Left renal pelvis (tissue), 4 donors: ENCODE measurements around the gene MXD4. TPM values are rescaled to one million over a fixed set of nuclear protein-coding genes. Genes with fewer than 3 reads are reported as not detected.
"Not testable (repeated sequence)": the region's sequence is repeated elsewhere in the genome, so short reads cannot be mapped to it uniquely, and the experiment has no call there.

Experiments
- DNase-seq, 4 donors: peaks; one replicate each; pipeline ENCODE4 v3.0.0-alpha.2; 2013; ENCODE audit warnings: low read depth in 4 of 4, low spot score in 3 of 4
- polyA plus RNA-seq, 4 donors: library from polyadenylated mRNA; unstranded; fragments of 120-200 nt; gene quantifications; one replicate each; pipeline ENCODE4 v1.2.1, GENCODE V29; 2013; ENCODE audit not compliant: insufficient read length in 4 of 4

Gene MXD4
- polyA plus RNA-seq, 4 donors, result 45.9 to 74.8 (median 58.4) TPM

DNA sequence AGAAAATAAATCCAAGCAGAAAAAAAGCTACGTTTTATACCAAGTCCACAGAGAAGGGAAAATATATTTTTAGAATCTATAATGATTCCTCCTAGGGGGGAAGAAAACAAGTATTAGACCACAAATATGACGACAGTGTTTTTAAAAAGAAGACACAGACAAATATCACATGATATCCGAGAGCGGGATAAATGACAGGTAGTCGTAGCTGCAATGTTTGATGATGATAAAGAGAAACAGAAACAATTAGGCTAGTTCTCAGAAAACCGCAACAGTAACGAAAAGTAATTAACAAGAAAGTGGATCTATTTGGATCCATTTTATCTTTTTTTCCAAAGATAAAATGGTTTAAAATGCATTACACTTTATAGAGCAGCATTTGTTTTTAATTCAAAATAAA is 20.9 kb downstream of the MXD4 start:
- DNase-seq, result no peak

GRCh38 chr4:2236944-2237666 is 24.8 kb downstream of the MXD4 start:
- DNase-seq, result no peak

GRCh38 chr4:2231082-2231481 is 30.8 kb downstream of the MXD4 start:
- DNase-seq, result no peak

- DNase-seq, result no peak
These were observed 35.6 kb downstream of the MXD4 start for GRCh38 chr4:2226261-2226660.

- no peak for DNase-seq
These were observed 39.1 kb downstream of the MXD4 start for GRCh38 chr4:2222838-2223237.

DNA sequence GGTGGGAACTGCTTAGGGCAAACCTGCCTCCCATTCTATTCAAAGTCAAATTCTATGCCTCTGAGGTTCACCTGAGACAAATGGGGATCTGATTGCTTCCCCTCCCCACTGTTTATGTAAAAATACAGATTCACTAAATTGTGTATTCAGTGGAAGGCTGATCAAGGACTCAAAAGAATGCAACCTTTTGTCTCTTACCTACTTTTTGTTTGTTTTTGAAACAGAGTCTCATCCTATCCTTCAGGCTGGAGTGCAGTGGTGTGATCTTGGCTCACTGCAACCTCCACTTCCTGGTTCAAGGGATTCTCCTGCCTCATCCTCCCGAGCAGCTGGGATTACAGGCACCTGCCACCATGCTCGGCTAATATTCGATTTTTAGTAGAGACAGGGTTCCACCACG is 40.5 kb downstream of the MXD4 start:
- not testable (repeated sequence) for DNase-seq

GRCh38 chr4:2220016-2220630 is 41.8 kb downstream of the MXD4 start:
- DNase-seq, result peak; percentile 36 to 49 (median 42)

DNA sequence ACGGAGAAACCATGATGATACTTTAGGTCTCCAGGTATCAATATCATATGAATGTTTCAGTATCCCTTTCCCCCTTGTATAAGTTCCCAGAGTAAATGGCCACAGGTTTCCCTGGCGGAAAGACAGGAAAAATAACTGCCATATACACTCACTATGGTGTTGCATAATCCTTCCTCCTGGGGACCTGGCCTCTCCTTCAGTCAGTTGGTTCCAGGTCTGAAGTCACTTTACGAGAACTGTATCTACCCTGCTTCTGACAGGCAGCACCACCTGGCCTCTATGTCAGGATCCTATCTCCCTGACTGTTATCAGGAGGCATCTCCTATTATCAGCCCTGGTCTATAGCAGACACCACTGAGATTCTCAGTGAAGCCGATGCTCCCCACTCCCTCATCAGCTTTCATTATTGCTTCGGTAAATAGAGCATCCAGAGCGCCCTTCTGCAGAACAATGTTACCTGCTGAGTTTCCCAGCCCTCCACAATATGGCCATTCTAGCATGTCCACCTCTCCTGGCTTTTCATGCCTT is 42.6 kb downstream of the MXD4 start:
- DNase-seq, result no peak

GRCh38 chr4:2218436-2218835 is 43.5 kb downstream of the MXD4 start:
- no peak for DNase-seq

DNA sequence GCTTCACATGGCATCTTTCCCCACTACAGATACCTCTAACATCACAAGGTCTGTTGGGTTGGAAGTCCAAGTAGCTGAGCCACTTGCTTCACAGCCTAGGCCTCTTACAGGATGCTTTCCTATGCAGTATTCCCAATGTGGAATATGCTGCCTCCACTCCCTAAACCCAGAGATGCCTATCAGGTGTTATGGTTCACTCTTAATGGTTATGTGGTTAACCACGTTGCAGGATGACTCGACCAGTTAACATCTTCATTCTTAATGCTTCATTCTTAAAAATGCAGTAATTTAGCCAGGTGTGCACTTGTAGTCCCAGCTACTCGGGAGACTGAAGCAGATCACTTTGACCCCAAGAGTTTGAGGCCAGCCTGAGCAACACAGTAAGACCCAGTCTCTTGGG is 44.2 kb downstream of the MXD4 start:
- DNase-seq, result no peak

- DNase-seq, result no peak
These were observed 49.1 kb downstream of the MXD4 start for GRCh38 chr4:2212831-2213230.

DNA sequence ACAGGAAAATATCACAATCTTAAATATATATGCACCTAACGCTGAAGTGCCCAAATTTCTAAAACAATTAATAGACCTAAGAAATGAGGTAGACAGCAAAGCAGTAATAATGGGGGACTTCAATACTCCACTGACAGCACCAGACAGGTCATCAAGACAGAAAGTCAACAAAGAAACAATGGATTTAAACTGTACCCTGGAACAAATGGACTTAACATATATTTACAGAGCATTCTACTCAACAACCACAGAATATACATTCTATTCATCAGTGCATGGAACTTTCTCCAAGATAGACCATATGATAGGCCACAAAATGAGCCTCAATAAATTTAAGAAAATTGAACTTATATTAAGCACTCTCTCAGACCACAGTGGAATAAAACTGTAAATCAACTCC is 59.1 kb downstream of the MXD4 start:
- not testable (repeated sequence) for DNase-seq

Other genes with a start within 250 kb of the MXD4 start
- 1 to 10 TPM; 1.6 to 7.2 (median 5.3) TPM for gene NAT8L, start 202.8 kb downstream of the MXD4 start, polyA plus RNA-seq
- 10 to 100 TPM; 19.0 to 22.5 (median 21.2) TPM for gene HAUS3, start 20.0 kb downstream of the MXD4 start, polyA plus RNA-seq
- gene POLN, start 20.0 kb downstream of the MXD4 start, polyA plus RNA-seq, result 1 to 10 TPM; 2.3 to 6.7 (median 3.3) TPM
- gene ZFYVE28, start 156.5 kb upstream of the MXD4 start, polyA plus RNA-seq, result 1 to 10 TPM; 1.7 to 2.9 (median 2.2) TPM
- under 1 TPM; 0.19 to 0.96 (median 0.75) TPM for gene CFAP99, start 156.8 kb upstream of the MXD4 start, polyA plus RNA-seq
- 10 to 100 TPM; 53.3 to 67.2 (median 65.9) TPM for gene RNF4, start 207.0 kb upstream of the MXD4 start, polyA plus RNA-seq